HG03442 (cell line): Measurements from ENCODE around the gene C14orf119.
"Not testable (repeated sequence)": the region's sequence is repeated elsewhere in the genome, so short reads cannot be mapped to it uniquely, and the experiment has no call there.

ENCODE experiments used
- ATAC-seq: cut with Tn5 transposase; IDR thresholded peaks from one replicate; pipeline ENCODE4 v1.9.1; 2021; ENCODE audit warnings: mild to moderate bottlenecking, moderate library complexity; ENCODE audit not compliant: unreplicated experiment

The C14orf119 gene

DNA sequence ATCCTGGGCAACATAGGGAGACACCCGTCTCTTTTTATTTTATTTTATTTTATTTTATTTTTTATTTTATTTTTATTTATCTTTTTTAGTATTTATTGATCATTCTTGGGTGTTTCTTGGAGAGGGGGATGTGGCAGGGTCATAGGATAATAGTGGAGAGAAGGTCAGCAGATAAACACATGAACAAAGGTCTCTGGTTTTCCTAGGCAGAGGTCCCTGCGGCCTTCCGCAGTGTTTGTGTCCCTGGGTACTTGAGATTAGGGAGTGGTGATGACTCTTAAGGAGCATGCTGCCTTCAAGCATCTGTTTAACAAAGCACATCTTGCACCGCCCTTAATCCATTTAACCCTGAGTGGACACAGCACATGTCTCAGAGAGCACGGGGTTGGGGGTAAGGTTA lies 12.3 kb downstream of the C14orf119 start:
- ATAC-seq = not testable (repeated sequence)

GRCh38 chr14:23108169-23108568 lies 12.9 kb downstream of the C14orf119 start:
- not testable (repeated sequence) for ATAC-seq

DNA sequence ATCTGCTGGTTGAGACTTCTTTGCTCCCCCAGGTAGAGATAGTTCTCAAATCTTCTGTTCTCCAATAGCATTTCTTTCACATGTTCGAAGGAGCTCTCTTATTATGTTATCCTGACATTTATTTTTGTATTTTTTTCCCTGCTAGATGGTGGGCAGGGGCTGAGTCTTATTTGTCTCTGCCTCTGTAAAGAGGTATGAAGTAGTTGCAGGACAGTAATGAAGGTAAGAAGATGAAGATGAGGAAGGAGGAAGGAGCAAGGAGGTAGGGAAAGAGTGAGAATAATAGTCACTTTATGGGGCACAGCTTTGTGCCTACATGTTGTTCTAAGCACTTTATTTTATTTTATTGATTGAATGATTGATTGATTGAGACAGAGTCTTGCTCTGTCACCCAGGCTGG lies 14.5 kb downstream of the C14orf119 start:
- ATAC-seq = no peak

GRCh38 chr14:23110579-23111365 lies 15.5 kb downstream of the C14orf119 start:
- ATAC-seq = no peak

DNA sequence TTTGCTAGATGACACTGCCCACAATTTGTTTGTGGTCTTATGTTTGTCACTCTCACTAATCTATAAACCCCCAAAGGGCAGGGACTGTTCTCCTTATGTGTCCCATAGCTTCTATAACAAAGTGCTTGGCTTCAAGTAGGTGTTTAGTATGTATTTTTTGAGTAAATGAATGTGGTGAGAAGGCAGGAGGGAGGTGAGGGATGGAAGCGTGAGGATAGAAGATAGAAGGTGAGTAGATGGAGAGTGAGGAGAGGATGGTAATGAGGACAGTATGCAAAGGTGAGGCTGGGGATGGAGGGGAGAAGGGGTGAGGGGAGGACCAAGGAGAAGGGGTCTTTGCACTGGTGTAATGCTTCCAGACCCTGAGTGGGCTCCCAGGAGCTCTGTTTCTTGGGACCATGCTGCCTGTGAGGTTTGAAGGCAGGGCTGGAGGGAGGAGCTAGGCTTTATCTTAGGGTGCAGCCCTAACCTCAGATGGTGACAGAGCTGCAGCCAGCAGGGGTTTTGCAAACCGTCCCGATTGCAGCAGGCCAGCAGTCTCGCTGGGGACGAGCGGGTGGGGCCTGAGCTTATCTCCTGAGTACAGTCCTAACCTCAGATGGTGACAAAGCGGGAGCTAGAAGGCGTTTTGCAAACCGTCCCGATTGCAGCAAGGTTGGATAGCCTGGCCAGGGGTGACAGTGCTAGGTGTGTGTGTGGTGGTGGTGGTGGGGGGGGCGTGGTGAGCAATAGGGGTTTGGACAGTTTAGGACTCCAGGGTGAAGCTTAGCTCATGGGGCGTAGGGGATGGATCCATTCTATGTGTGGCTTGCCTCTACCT lies 17.3 kb downstream of the C14orf119 start:
- no peak for ATAC-seq

DNA sequence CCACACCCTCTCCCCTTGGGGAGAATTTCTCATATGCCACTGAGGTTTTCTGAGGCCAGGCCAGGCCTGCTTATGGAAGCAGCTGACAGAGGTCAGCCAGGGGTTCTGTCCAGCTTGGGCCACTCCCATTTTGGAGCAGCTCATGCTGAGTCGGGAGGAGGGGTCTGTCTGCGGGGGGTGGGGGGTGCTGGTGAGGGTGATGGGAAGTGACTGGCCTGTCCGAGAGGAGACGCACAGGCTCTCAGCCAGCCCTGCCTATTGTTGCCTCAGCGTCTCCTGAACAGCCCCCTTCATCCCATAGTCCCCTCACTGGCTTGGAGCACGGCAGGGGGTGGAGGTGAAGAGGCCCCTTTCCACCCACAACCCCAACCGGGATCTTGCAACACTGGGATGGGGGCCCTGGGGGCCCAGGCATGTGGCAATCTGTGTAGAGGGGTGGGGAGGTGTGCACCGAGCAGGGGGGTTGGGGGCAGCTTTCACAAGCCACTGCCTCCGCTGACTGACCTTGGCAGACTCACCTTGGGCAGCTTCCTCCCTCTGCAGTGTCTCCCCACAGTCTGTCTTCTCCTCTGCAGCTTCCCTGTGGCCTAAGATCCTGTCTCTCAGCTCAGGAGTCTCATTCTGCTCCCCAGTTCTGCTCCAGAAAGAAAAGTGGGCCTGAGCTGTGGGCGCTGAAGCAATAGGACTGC lies 18.3 kb downstream of the C14orf119 start:
- no peak for ATAC-seq

DNA sequence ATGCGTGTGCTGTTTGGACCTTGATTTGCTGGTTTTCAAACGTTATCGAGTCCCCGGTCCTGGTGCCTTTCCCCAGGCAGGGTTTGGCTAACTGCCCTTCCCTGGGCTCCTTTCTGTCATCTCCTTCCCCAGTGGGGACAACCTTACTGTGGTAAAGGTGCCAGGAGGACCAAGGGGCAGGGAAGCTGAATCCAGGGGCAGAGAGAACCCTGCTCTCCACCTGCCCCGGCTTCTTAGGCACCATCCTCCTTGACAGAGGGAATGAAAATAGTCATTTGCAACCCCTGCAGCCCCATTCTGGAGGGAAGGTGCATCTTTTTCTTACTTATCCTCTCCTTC lies 18.8 kb downstream of the C14orf119 start:
- no peak for ATAC-seq

GRCh38 chr14:23114669-23115038 lies 19.3 kb downstream of the C14orf119 start:
- ATAC-seq = no peak

DNA sequence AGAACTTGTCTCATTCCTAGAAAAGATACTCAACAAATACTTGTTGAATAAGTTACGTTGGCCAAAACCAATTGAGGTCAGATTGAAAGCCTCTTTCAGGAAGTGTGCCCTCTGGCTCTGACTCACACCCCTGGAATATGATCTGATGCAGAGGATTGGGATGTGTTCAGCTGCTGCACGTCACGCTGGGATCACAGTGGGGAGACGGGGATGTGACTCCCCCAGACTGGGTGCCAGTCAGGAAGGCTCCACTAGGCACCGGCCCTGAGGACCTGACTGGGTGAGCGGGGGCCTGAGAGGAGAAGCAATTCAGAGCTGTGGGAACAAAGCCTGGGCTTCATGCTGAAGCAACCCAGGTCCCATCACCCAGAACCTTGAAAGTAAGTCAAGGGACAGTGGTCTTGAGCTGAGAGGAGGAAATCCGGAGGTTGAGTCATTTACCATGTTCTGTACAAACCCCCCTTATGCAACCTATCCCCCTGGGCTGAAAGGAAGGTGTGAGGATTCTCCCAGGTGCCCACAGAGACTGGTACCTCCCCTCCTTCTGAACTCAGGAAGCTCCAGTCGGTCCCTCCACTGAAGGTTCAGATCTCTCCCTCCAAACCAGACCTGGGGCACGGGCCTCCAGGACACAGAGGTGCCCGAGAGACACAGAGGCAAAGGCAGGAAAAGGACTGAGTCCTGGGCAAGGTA lies 19.9 kb downstream of the C14orf119 start:
- no peak for ATAC-seq

GRCh38 chr14:23115918-23116317 lies 20.6 kb downstream of the C14orf119 start:
- ATAC-seq = no peak

GRCh38 chr14:23117371-23118020 lies 22.2 kb downstream of the C14orf119 start:
- ATAC-seq = no peak

DNA sequence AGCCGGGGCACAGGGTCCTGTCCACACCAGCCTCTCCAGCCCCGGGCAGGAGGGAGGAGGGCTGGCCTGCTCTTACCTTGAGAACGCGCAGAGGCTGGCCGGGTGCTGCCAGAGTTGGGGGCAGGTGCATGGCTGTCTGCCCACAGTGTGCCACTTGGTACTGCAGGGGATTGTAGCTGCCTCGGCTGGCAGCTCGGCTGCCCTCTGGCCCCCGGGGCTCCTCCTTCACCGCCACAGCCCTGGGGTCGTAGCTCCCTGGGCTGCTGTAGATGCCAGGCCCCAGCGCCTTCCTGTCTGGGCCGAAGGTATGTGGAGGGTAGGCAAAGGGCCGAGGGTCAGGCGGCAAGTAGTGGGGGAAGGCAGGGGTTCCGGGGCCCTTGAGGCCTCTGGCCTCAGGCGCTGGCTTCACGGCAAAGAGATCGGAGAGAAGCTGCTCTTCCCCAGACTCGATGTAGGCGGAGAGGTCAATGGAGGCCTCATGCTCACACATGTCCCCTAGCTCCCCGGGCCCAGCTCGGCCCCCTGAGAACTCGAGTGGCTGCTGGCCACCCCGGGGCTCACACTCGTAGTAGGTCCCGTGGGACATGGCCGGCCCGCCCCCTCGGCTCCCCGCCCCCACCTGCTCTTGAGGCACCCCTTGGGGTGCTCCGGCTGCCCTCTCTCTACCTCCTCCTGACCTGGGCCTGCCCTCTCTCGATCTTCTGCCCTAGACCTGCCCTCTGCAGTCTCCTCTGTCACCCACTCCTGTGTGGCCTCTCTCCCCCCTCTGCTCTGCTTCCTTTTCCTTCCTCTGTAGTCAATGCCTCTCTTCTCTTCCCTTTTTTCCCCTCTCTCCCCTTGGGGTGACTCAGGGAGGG lies 23.4 kb downstream of the C14orf119 start, which contains the start of gene CEBPE:
CEBPE (minus strand) TSS at position 750 of the 857 bp plus-strand sequence; CDS start at position 586, 164 bp downstream.
- ATAC-seq = no peak

GRCh38 chr14:23119363-23120327 lies 24.3 kb downstream of the C14orf119 start:
- no peak for ATAC-seq

GRCh38 chr14:23120541-23121251 lies 25.4 kb downstream of the C14orf119 start:
- peak; percentile 65 for ATAC-seq

- ATAC-seq = peak; percentile 56
Measured at GRCh38 chr14:23121361-23121771, 26.1 kb downstream of the C14orf119 start.

DNA sequence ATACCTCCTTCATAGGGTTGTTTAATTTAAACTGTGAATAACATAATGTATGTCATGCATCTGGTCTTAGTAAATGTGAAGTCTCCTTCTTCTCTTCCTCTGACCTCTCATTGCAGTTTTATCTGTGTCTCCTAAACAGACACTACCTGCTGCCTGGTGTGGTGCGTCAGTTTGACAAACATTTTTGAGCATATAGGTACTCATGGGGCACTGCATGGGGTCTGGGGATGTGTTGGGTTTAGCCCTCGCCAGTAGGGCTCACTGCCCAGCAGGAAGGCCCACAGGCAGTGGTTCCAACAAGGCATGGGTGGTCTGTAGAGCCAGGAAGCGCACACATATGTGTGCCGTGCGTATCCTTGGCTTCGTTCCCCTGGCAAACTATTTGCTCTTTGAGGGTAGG lies 26.8 kb downstream of the C14orf119 start:
- no peak for ATAC-seq

- no peak for ATAC-seq
Measured at GRCh38 chr14:23123419-23123818, 28.1 kb downstream of the C14orf119 start.
